ENCODE measurements around the gene GOLGA5.

DNA sequence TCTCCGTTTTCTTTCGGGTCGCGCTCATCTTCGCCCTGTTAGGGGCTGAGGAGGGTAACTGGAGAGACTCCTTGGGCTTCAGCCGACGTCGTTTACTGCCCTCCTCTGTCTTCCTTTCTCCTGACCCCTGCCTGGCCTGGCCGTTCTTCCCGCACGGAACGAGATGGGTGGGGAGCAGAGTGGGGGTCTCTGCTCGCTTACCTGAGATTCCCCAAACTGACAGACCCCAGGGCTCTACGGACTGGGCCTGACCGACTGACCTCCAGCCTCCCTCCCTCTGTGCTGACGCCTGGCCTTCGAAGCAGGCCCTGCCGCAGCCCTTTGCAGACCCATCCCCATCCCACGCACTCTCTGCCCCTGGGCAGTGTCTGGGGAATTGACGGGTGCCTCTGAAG is 439 bp downstream of the GOLGA5 start:
- TF ChIP-seq, protein P1, sequence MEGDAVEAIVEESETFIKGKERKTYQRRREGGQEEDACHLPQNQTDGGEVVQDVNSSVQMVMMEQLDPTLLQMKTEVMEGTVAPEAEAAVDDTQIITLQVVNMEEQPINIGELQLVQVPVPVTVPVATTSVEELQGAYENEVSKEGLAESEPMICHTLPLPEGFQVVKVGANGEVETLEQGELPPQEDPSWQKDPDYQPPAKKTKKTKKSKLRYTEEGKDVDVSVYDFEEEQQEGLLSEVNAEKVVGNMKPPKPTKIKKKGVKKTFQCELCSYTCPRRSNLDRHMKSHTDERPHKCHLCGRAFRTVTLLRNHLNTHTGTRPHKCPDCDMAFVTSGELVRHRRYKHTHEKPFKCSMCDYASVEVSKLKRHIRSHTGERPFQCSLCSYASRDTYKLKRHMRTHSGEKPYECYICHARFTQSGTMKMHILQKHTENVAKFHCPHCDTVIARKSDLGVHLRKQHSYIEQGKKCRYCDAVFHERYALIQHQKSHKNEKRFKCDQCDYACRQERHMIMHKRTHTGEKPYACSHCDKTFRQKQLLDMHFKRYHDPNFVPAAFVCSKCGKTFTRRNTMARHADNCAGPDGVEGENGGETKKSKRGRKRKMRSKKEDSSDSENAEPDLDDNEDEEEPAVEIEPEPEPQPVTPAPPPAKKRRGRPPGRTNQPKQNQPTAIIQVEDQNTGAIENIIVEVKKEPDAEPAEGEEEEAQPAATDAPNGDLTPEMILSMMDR (IDR thresholded peaks at IDR 0.05; ENCODE audit: borderline replicate concordance, extremely low read depth, low read length, poor library complexity, severe bottlenecking) = no peak
- no peak for TF ChIP-seq EZH2 (IDR thresholded peaks at IDR 0.05; ENCODE audit: borderline replicate concordance, low read depth, low read length, severe bottlenecking)
